Transverse colon (tissue), 4 donors: ENCODE measurements around the gene KCNJ11. TPM values are rescaled to one million over a fixed set of nuclear protein-coding genes. Genes with fewer than 3 reads are reported as not detected.

Source experiments
- DNase-seq: peaks from one replicate; pipeline ENCODE4 v3.0.0-alpha.2; 2019
- H3K27ac ChIP-seq, 4 donors: fragments of 200-600 bp; sonication (generic); 2 replicates each; pipeline ENCODE4 v1.5.1; 2016 to 2018; ENCODE audit warnings: inconsistent platforms in 4 of 4
- H3K27me3 ChIP-seq: fragments of 200-600 bp; sonication (generic); 2 replicates; pipeline ENCODE4 v1.5.1; 2017; ENCODE audit warnings: inconsistent platforms
- H3K36me3 ChIP-seq, 4 donors: fragments of 200-600 bp; sonication (generic); 2 replicates each; pipeline ENCODE4 v1.5.1; 2017 to 2019; ENCODE audit warnings: inconsistent platforms in 4 of 4
- H3K4me1 ChIP-seq, 4 donors: fragments of 200-600 bp; sonication (generic); 2 replicates each; pipeline ENCODE4 v1.5.1; 2017 to 2020; ENCODE audit warnings: inconsistent platforms in 4 of 4
- H3K4me3 ChIP-seq, 4 donors: fragments of 200-600 bp; sonication (generic); 1 replicate in 1 of 4; 2 replicates in 3 of 4; pipeline versions ENCODE4 v1.5.1 to v1.6.1; 2017 to 2019; ENCODE audit warnings: inconsistent platforms in 4 of 4
- H3K9me3 ChIP-seq, 2 donors: fragments of 200-600 bp; sonication (generic); 2 replicates each; pipeline ENCODE4 v1.5.1; 2017 to 2019; ENCODE audit warnings: inconsistent platforms in 2 of 2
- CTCF ChIP-seq, 5 experiments: fragments of 200-600 bp in 3 of 5; fragments of 450-650 bp in 2 of 5; sonication (generic) in 3 of 5; IDR thresholded peaks; 1 replicate in 2 of 5; 2 replicates in 3 of 5; pipeline ENCODE4 v1.5.1; 2016 to 2017; ENCODE audit warnings: antibody characterized with exemption in 5 of 5, inconsistent platforms in 3 of 5, mild to moderate bottlenecking in 2 of 5, moderate library complexity in 1 of 5
- EP300 ChIP-seq: sonication (generic); formaldehyde crosslinking; IDR thresholded peaks from one replicate; pipeline ENCODE4 v1.6.1; 2017; ENCODE audit warnings: antibody characterized with exemption, low read depth
- POLR2A ChIP-seq: fragments of 450-650 bp; IDR thresholded peaks from one replicate; pipeline ENCODE4 v1.6.1; 2016; ENCODE audit warnings: antibody characterized with exemption, mild to moderate bottlenecking, moderate library complexity
- POLR2AphosphoS5 ChIP-seq, 3 donors: sonication (generic); formaldehyde crosslinking; IDR thresholded peaks; one replicate each; pipeline ENCODE4 v1.6.1; 2016; ENCODE audit warnings: antibody characterized with exemption in 3 of 3
- WGBS, 2 donors: methylation state at CpG; one replicate each; pipeline ENCODE4 v1.1.5; 2018; ENCODE audit warnings: low coverage in 1 of 2; 5-methylcytosine and 5-hydroxymethylcytosine counted together
- in situ Hi-C, 4 donors: fragments of 200-750 bp; cut with MboI; loops; one replicate each; pipeline versions ENCODE4 v1.15.0 to v1.15.1; 2017; ENCODE audit warnings: low sequenced_read_pairs in 3 of 4, low pct_ligation_motif_present in 1 of 4, low pct_unique_long_range_greater_than_20kb in 1 of 4
- intact Hi-C: fragments of 100-400 bp; cut with DNase I; formaldehyde crosslinking; loops from one replicate; pipeline ENCODE4 v1.15.1; 2023; ENCODE audit warnings: low total_unique reads
- total RNA-seq, 4 donors: library from RNA; depleted of rRNA; stranded (reverse); fragments of >200 nt; gene quantifications; one replicate each; pipeline ENCODE4 v1.1.0, GENCODE V29; 2016

Gene KCNJ11
- total RNA-seq, 4 donors from 2014 or later, result 1.3 to 135 (median 3.5) TPM; not detected in 1

GRCh38 chr11:17389211-17389956 is 925 bp upstream of the KCNJ11 start:
- 3% methylated on average over 37 of the region's 55 CpGs; no CpG with 5 or more reads in 1 of the 2 donors for WGBS, 2 donors
- TF ChIP-seq POLR2A (no peak), CTCF (IDR thresholded peaks at IDR 0.05) (peak; percentile 33 to 79 (median 72))
- intact Hi-C loops, result no loop called here

GRCh38 chr11:17387811-17388210 is 648 bp downstream of the KCNJ11 start:
- in situ Hi-C loops (loop anchor here in 1 of 4 donors (10.0 kb wide), 1 partner anchor 117 kb away; no protein-coding TSS in a partner anchor), intact Hi-C loops (no loop called here)
- peaks cover 0 to 5% (median 3%) of the 10 kb centered on the region in 4 donors for H3K4me1 ChIP-seq
- no peak overlapping the region for H3K4me3 ChIP-seq
- H3K27ac ChIP-seq, result no peak overlapping the region
- no peaks in the 10 kb centered on the region for H3K9me3 ChIP-seq
- no peak for DNase-seq
- no peaks in the 10 kb centered on the region for H3K36me3 ChIP-seq
- no peaks in the 10 kb centered on the region for H3K27me3 ChIP-seq
- TF ChIP-seq POLR2AphosphoS5 (IDR thresholded peaks at IDR 0.05) (no peak), EP300 (no peak), POLR2A (no peak), CTCF (IDR thresholded peaks at IDR 0.05) (no peak)
- 91 to 100% methylated on average over 1 to 18 of the region's 20 CpGs for WGBS, 2 donors

More at GRCh38 chr11:17389211-17389956, 925 bp upstream of the KCNJ11 start:
- peak; percentile 79 for DNase-seq
- Histone ChIP-seq H3K4me3 (peak overlapping the region; percentile 36 to 68 (median 49)), H3K4me1 (peaks cover 0 to 5% (median 3%) of the 10 kb centered on the region in 4 donors), H3K9me3 (no peaks in the 10 kb centered on the region), H3K27ac (peak overlapping the region; percentile 50 to 66 (median 58)), H3K36me3 (no peaks in the 10 kb centered on the region), H3K27me3 (no peaks in the 10 kb centered on the region)
- in situ Hi-C loops, result loop anchor here in 1 of 4 donors (10.0 kb wide), 1 partner anchor 115 kb away; no protein-coding TSS in a partner anchor

- WGBS, 2 donors, result 97% methylated on average over 20 of the region's 20 CpGs; no CpG with 5 or more reads in 1 of the 2 donors
- H3K27me3 ChIP-seq, result no peaks in the 10 kb centered on the region
- no peak for DNase-seq
- H3K9me3 ChIP-seq, result no peaks in the 10 kb centered on the region
- peaks cover 0 to 5% (median 3%) of the 10 kb centered on the region in 4 donors for H3K4me1 ChIP-seq
- H3K4me3 ChIP-seq, result no peak overlapping the region
- H3K36me3 ChIP-seq, result no peaks in the 10 kb centered on the region
- intact Hi-C loops, result no loop called here
- no peak for TF ChIP-seq CTCF (IDR thresholded peaks at IDR 0.05)
- no peak for TF ChIP-seq POLR2A
- TF ChIP-seq POLR2AphosphoS5 (IDR thresholded peaks at IDR 0.05), result no peak
- TF ChIP-seq EP300, result no peak
- no peak overlapping the region for H3K27ac ChIP-seq
- in situ Hi-C loops, result loop anchor here in 1 of 4 donors (10.0 kb wide), 1 partner anchor 118 kb away; no protein-coding TSS in a partner anchor
These were observed 1.2 kb downstream of the KCNJ11 start for GRCh38 chr11:17387254-17387653.

- in situ Hi-C loops, result loop anchor here in 1 of 4 donors (10.0 kb wide), 1 partner anchor 118 kb away; no protein-coding TSS in a partner anchor
- H3K27ac ChIP-seq, result no peak overlapping the region
- TF ChIP-seq POLR2AphosphoS5 (IDR thresholded peaks at IDR 0.05) (no peak), EP300 (no peak), POLR2A (no peak), CTCF (IDR thresholded peaks at IDR 0.05) (peak; percentile 53 to 81 (median 66))
- DNase-seq, result peak; percentile 63
- WGBS, 2 donors, result 61% methylated on average over 17 of the region's 23 CpGs; no CpG with 5 or more reads in 1 of the 2 donors
- no peak overlapping the region for H3K4me3 ChIP-seq
- no peaks in the 10 kb centered on the region for H3K9me3 ChIP-seq
- H3K27me3 ChIP-seq, result no peaks in the 10 kb centered on the region
- no peaks in the 10 kb centered on the region for H3K36me3 ChIP-seq
- intact Hi-C loops, result no loop called here
- peaks cover 0 to 5% (median 3%) of the 10 kb centered on the region in 4 donors for H3K4me1 ChIP-seq
These were observed 2.0 kb downstream of the KCNJ11 start for GRCh38 chr11:17386331-17387084.
